Activated CD4-positive, alpha-beta T cell treated with anti-CD3 and anti-CD28 coated beads, Interleukin-2, amount 10 ng/mL, durations not matched to agents 24 days and 14 days (primary cell): ENCODE measurements around the gene ARL15. TPM values are rescaled to one million over a fixed set of nuclear protein-coding genes. Genes with fewer than 3 reads are reported as not detected.
A peak's percentile ranks its signal among the peaks of the same experiment; 100 is the strongest.

ENCODE experiments used
- DNase-seq: peaks from one replicate; pipeline ENCODE4 v3.0.0; 2022
- H3K27ac Mint-ChIP-seq: one replicate; pipeline ENCODE4 v1.8.0; 2022; ENCODE audit warnings: mild to moderate bottlenecking, mixed read lengths
- H3K27me3 Mint-ChIP-seq: one replicate; pipeline ENCODE4 v1.8.0; 2022; ENCODE audit warnings: mixed read lengths
- H3K36me3 Mint-ChIP-seq: one replicate; pipeline ENCODE4 v1.8.0; 2022; ENCODE audit warnings: low read depth, mild to moderate bottlenecking, mixed read lengths
- H3K4me1 Mint-ChIP-seq: one replicate; pipeline ENCODE4 v1.8.0; 2021; ENCODE audit warnings: mixed read lengths
- H3K4me3 Mint-ChIP-seq: one replicate; pipeline ENCODE4 v1.8.0; 2022; ENCODE audit warnings: mild to moderate bottlenecking, moderate library complexity, mixed read lengths
- H3K9me3 Mint-ChIP-seq: one replicate; pipeline ENCODE4 v1.8.0; 2021; ENCODE audit warnings: mixed read lengths
- intact Hi-C: fragments of 100-400 bp; cut with micrococcal nuclease; formaldehyde crosslinking; loops from one replicate; pipeline ENCODE4 v1.15.1; 2023
- total RNA-seq: library from RNA; stranded (reverse); gene quantifications from 2 replicates; pipeline ENCODE4 v1.2.3, GENCODE V29; 2022

Gene ARL15
- total RNA-seq, 1 donor from 2014 or later = 7.4 TPM

DNA sequence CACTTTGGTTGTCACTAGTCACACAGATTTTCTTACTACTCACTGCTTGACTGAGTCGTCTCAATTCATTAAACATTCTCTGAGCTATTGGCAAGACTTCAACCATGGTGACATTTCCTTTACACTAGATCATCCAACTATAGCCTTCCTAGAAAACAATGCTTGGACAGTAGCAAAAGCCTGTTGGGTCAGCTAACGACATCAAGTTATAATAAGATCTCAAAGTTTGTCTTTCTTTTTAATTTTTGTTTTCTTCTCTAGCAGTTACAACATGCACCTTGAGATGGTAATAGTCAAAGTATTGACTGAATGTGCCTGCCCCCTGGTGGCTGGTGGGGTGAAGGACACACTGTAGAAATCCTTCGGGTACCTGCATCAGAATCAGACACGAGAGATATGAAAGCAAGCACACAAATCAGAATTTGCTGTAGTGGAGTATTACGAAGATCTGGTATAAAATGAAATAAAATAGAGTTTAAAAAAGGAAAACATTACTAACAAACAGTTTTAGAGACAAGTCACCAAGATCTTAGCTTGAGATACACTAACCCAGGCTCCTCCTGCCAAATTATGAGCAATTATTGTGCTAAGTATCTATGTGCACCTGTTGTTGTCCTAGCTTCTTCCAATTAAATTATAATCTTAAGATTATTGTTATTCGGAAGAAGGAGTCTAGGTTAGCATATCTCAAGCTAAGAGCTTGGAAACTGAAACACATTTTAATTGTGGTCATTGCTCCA is 81.2 kb downstream of the ARL15 start:
- H3K27me3 Mint-ChIP-seq = peaks cover 14% of the 10 kb centered on the region
- H3K27ac Mint-ChIP-seq = no peak overlapping the region
- H3K36me3 Mint-ChIP-seq = no peaks in the 10 kb centered on the region
- H3K4me1 Mint-ChIP-seq = peaks cover 2% of the 10 kb centered on the region
- peak; percentile 90 for DNase-seq
- H3K9me3 Mint-ChIP-seq = no peaks in the 10 kb centered on the region
- intact Hi-C loops = loop anchor here (5.0 to 10.0 kb wide), 2 partner anchors 967 to 1284 kb away; no protein-coding TSS in a partner anchor
- no peak overlapping the region for H3K4me3 Mint-ChIP-seq

DNA sequence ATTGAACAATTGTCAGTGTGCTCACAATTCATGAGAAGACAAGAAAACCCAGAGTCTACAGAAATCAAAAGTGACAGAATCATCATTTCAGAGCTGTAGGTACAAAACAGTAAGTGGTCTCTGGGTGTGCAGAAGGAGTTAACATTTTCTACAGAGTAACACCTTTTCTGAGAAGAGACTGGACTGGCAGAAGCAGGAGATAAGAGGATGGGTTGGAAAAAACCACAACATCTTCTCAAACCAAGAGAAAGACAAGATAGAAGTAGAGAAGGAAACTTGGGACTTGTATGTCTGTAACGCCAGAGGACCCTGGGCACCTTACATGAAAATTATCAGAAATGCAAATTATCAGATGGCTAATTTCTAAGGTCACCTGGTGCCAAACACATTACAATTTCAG is 82.6 kb downstream of the ARL15 start:
- DNase-seq = no peak
- intact Hi-C loops = loop anchor here (5.0 to 10.0 kb wide), 2 partner anchors 965 to 1283 kb away; no protein-coding TSS in a partner anchor
- peaks cover 2% of the 10 kb centered on the region for H3K4me1 Mint-ChIP-seq

DNA sequence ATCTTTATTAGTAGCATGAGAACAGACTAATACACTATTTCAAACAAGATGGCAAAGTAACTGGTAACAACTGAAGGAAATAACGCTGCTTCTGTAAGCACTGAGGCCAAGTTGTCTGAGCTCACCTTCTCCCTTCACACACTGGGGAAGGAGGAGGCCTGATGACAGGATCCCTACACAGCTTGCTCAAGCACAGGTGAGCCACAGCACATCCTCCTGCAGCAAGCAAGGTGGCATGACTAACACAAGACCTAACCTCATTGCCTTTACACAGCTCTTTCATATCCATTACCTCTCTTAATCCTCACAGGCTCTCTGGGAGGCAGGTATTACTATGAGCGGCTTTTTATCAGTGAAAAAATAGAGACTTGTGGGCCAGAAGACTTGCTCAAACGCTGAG is 83.3 kb downstream of the ARL15 start:
- peaks cover 2% of the 10 kb centered on the region for H3K4me1 Mint-ChIP-seq
- H3K27ac Mint-ChIP-seq = no peak overlapping the region
- no peak overlapping the region for H3K4me3 Mint-ChIP-seq
- no peak for DNase-seq
- intact Hi-C loops = loop anchor here (5.0 to 10.0 kb wide), 2 partner anchors 965 to 1282 kb away; no protein-coding TSS in a partner anchor
- H3K27me3 Mint-ChIP-seq = peaks cover 12% of the 10 kb centered on the region
- no peaks in the 10 kb centered on the region for H3K9me3 Mint-ChIP-seq
- H3K36me3 Mint-ChIP-seq = no peaks in the 10 kb centered on the region

More for the DNA sequence above, 82.6 kb downstream of the ARL15 start:
- H3K4me3 Mint-ChIP-seq = no peak overlapping the region
- H3K9me3 Mint-ChIP-seq = no peaks in the 10 kb centered on the region
- no peak overlapping the region for H3K27ac Mint-ChIP-seq
- H3K36me3 Mint-ChIP-seq = no peaks in the 10 kb centered on the region
- H3K27me3 Mint-ChIP-seq = peaks cover 14% of the 10 kb centered on the region

DNA sequence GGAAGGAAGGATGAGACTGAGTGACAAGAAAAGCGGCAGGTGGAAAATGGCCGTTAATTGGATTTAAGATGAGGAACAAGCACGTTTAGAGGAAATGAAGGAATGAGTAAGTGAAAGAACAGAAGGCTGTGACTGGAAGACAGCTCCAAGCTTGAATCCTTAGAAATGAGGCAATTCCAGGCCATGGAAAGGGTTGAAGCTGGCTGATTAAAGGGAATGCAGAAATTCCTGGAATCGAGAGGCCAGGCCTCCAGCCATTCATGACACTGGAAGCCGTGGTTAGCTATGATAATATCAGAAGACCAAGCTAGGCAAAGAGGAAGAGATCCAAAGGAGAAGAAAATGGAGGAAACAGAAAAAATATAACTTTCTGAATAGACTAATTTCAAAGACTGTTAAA is 84.2 kb downstream of the ARL15 start:
- no peaks in the 10 kb centered on the region for H3K36me3 Mint-ChIP-seq
- no peak overlapping the region for H3K27ac Mint-ChIP-seq
- H3K9me3 Mint-ChIP-seq = no peaks in the 10 kb centered on the region
- intact Hi-C loops = loop anchor here (5.0 to 10.0 kb wide), 2 partner anchors 964 to 1281 kb away; no protein-coding TSS in a partner anchor
- peaks cover 2% of the 10 kb centered on the region for H3K4me1 Mint-ChIP-seq
- H3K4me3 Mint-ChIP-seq = no peak overlapping the region
- peaks cover 8% of the 10 kb centered on the region for H3K27me3 Mint-ChIP-seq
- DNase-seq = no peak

DNA sequence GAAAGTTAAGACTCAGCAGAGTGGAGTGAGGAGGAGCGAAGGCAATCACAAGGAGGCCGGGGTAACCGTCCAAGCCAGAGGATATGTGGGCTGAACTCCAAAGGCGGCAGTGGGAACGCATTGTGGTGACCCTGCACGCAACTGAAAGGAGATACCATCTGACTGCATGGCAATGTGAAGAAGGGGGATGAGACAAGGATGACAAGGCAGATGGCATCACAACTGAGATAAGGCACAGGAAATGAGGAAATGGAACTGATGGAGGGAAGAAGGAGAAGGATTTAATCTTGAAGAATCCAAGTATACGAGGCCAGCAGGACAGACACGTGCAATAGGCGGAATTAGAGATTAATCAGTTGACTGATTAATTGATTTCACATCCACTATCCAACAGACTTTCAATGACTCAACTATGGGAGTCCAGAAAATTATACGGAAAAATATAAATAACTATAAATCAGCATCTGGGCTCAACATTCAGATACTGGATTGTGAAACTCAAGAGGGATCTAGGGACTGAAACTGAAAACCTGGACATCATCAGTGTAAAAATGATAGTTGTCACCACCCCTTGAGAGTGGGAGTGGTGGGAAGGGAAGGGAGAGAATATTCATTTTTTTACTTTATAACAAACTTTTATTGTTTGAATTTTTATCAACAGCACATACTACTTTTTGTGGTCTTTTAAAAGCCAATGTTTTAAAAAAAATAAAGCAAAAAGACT is 86.1 kb downstream of the ARL15 start:
- no peak for DNase-seq
- no peak overlapping the region for H3K4me3 Mint-ChIP-seq
- H3K27me3 Mint-ChIP-seq = peaks cover 6% of the 10 kb centered on the region
- intact Hi-C loops = loop anchor here (10.0 kb wide), 1 partner anchor 1279 kb away; no protein-coding TSS in a partner anchor
- H3K4me1 Mint-ChIP-seq = peaks cover 1% of the 10 kb centered on the region
- no peaks in the 10 kb centered on the region for H3K9me3 Mint-ChIP-seq
- H3K36me3 Mint-ChIP-seq = no peaks in the 10 kb centered on the region
- no peak overlapping the region for H3K27ac Mint-ChIP-seq

DNA sequence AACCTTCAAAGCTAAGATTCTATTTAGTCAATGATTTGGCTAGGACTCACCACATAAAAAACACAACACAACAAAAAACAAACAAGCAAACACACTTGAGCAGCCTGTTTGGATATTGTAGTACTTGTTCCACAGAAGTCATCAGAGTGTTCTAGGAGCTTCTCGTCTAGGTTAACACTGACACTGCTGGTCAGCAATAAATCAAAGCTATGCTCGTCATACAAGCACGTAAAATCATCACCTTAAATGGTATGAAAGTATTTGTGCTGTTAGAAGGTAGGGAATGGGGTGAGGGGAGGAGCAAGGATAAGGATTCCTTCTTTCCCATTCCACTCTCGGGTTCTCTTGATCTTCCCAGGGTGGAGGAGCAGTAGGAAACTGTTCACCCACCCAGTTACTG is 88.0 kb downstream of the ARL15 start:
- intact Hi-C loops = loop anchor here (10.0 kb wide), 1 partner anchor 1278 kb away; no protein-coding TSS in a partner anchor

DNA sequence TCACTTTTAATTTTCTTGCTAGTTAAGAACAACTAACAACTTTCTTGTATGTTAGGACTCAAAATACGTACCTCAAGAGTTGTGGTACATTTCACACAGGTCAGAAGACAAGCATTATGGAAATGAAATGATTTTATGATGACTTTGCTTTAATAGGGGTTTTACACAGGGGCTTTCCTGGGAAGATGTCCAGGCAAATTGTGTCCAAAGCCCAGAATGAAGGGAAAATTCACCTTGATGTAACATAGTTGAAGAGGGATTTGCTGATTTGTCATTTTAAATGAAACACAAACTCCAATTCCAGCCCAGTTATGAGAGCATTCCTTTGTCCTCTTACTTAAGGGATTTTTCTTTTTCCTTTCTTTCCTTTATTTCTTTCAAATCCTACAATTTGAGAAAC is 89.2 kb downstream of the ARL15 start:
- no peaks in the 10 kb centered on the region for H3K9me3 Mint-ChIP-seq
- H3K36me3 Mint-ChIP-seq = no peaks in the 10 kb centered on the region
- peaks cover 5% of the 10 kb centered on the region for H3K27me3 Mint-ChIP-seq
- intact Hi-C loops = loop anchor here (10.0 kb wide), 1 partner anchor 1276 kb away; no protein-coding TSS in a partner anchor
- no peaks in the 10 kb centered on the region for H3K4me1 Mint-ChIP-seq
- H3K27ac Mint-ChIP-seq = no peak overlapping the region
- H3K4me3 Mint-ChIP-seq = no peak overlapping the region
- DNase-seq = no peak

More for the DNA sequence above, 88.0 kb downstream of the ARL15 start:
- Mint-ChIP-seq H3K27ac (no peak overlapping the region), H3K4me1 (no peaks in the 10 kb centered on the region), H3K4me3 (no peak overlapping the region), H3K9me3 (no peaks in the 10 kb centered on the region), H3K27me3 (peaks cover 5% of the 10 kb centered on the region), H3K36me3 (no peaks in the 10 kb centered on the region)
- no peak for DNase-seq

DNA sequence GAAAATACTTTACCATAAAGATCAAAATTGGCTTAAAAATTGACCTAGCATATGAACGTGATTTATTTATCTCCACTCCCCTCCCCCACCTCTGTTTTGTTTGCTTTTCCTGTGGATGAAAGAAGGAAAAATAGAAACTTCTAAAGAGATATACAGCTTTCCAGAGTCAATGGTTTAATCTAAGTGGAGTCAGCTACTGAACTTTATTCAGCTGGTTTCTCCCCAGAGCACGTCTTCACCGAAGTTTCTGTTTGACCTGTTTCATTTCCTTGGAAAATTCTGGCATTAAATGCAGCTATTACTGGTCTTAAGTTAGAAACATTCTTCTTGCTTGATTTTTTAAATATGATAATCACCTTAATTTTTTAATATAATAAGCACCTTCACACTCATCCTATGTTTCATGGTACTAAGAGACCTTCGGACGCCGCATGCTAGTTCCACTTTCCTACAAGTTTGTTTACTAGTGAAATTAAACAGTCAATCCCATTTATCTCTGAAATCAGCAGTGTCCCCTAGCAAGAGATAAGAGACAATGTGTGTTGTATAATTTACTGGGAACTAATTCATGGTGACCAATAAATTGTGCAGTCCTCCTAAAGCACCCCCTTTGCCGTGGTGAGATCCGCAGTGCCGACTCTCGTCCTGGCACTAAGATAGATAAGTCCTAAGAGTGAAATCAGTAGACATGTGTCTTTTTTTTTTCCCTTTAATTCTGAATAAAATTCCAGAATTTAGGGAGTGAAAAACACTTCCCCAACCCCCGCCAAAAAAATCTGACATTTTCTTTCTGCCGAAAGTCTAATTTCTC is 89.9 kb downstream of the ARL15 start:
- no peaks in the 10 kb centered on the region for H3K9me3 Mint-ChIP-seq
- no peak overlapping the region for H3K27ac Mint-ChIP-seq
- intact Hi-C loops = loop anchor here (10.0 kb wide), 1 partner anchor 1276 kb away; no protein-coding TSS in a partner anchor
- no peak for DNase-seq
- H3K4me3 Mint-ChIP-seq = no peak overlapping the region
- H3K4me1 Mint-ChIP-seq = no peaks in the 10 kb centered on the region
- peaks cover 4% of the 10 kb centered on the region for H3K27me3 Mint-ChIP-seq
- no peaks in the 10 kb centered on the region for H3K36me3 Mint-ChIP-seq

DNA sequence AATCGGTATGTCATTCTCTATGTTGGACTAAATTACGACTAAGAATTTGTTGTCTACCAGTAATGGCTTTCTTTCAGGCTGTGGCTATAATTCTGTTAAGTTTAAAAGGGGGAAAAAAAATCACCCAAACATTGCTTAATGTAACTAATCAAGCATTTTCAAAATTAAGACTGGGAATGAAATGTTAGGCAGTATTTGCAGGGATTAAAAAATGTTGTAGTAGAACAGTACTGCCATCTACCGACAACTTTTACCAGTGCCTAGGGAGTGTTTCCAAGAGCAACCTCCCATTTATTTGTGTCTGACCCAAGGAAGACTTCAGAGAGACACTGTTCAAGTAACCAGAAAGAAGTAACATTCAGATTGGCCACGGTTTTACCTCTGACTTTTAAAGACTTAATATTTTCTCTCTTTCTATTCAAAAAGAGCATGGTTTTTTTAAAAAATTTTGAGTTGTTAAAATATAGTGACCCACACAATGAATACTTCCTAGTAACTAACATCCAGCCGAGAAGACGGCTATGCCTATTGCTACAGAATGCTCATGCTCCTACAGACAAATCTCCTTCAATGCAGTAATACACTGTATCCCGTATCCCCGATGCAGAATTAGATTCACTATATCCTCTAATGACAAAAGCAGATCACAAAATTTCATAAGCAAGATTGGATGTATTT is 92.4 kb downstream of the ARL15 start:
- peaks cover 2% of the 10 kb centered on the region for H3K4me1 Mint-ChIP-seq
- H3K9me3 Mint-ChIP-seq = no peaks in the 10 kb centered on the region
- peaks cover 2% of the 10 kb centered on the region for H3K27me3 Mint-ChIP-seq
- H3K36me3 Mint-ChIP-seq = no peaks in the 10 kb centered on the region
- peak; percentile 74 for DNase-seq
- H3K4me3 Mint-ChIP-seq = no peak overlapping the region
- no peak overlapping the region for H3K27ac Mint-ChIP-seq
- intact Hi-C loops = loop anchor here (1.0 to 5.0 kb wide), 4 partner anchors 740 to 1096 kb away; no protein-coding TSS in a partner anchor

DNA sequence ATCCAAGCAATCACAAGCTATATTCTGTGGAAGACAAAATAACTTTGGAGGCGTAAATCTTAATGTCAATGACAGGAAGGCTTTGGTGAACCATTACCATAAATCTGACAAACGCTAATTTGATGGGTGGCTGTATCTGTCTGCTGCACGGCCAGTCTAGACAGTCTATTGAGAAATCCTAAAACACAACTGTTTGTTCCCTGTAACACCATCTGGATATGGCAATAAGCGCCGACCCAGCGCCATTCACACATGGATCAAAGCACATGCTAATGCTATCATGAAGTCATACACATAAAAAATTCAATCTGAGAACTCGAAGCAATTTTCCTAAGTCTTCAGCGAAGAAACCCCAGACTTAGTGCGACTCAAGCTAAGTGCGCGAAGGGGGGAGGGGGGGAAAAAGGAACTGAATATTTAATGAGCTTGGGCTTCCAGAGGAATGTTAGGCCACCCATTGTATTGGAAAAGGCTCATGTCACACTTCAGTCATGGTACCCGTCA is 95.1 kb downstream of the ARL15 start:
- intact Hi-C loops = loop anchor here (5.0 kb wide), 2 partner anchors 788 to 1093 kb away; no protein-coding TSS in a partner anchor

DNA sequence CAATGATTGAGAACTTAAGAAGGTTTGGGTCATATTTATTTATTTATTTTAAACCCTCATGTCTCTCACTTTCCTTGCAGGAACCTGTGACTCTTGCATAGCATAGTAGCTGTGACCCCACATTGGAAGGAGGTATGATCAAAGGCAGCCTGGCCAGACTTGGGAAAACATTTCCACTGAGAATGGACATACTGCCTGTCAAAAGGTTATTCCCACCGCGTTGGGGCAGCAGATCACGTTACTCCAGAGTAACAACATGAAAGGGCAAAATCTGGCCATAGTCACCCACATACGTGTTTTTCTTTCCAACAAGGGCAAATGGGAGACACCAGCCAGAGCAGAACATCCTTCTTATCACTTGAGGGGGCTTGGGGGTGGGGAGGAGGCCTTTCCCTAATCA is 95.7 kb downstream of the ARL15 start:
- no peaks in the 10 kb centered on the region for H3K27me3 Mint-ChIP-seq
- no peak for DNase-seq
- peaks cover 2% of the 10 kb centered on the region for H3K4me1 Mint-ChIP-seq
- intact Hi-C loops = loop anchor here (5.0 kb wide), 2 partner anchors 787 to 1092 kb away; no protein-coding TSS in a partner anchor
- no peaks in the 10 kb centered on the region for H3K9me3 Mint-ChIP-seq
- H3K27ac Mint-ChIP-seq = no peak overlapping the region
- no peak overlapping the region for H3K4me3 Mint-ChIP-seq
- H3K36me3 Mint-ChIP-seq = no peaks in the 10 kb centered on the region

More for the DNA sequence above, 95.1 kb downstream of the ARL15 start:
- DNase-seq = no peak
- Mint-ChIP-seq H3K36me3 (no peaks in the 10 kb centered on the region), H3K27ac (no peak overlapping the region), H3K27me3 (no peaks in the 10 kb centered on the region), H3K9me3 (no peaks in the 10 kb centered on the region), H3K4me1 (peaks cover 2% of the 10 kb centered on the region), H3K4me3 (no peak overlapping the region)

DNA sequence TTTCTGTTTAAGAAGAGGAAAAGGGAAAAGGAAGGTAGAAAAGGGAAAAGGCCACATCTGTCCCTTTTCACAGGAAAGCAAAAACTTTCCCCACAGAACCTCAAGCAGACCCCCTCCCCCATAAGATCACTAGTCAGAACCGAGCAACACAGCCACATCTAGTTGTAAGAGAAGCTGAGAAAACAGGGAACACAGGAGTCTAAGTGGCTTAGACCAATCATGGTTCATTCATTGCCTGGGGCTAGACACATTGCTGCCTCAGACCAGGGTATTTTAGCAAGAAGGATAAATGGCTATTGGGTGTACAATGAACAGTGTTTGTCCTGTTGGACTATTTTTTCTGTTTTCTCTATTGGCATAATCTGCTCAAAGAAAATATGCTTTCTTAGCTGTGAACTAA is 98.0 kb downstream of the ARL15 start:
- H3K4me1 Mint-ChIP-seq = peaks cover 2% of the 10 kb centered on the region
- H3K4me3 Mint-ChIP-seq = no peak overlapping the region
- no peaks in the 10 kb centered on the region for H3K9me3 Mint-ChIP-seq
- peaks cover 4% of the 10 kb centered on the region for H3K27me3 Mint-ChIP-seq
- H3K36me3 Mint-ChIP-seq = no peaks in the 10 kb centered on the region
- intact Hi-C loops = no loop called here
- H3K27ac Mint-ChIP-seq = no peak overlapping the region
- DNase-seq = no peak

DNA sequence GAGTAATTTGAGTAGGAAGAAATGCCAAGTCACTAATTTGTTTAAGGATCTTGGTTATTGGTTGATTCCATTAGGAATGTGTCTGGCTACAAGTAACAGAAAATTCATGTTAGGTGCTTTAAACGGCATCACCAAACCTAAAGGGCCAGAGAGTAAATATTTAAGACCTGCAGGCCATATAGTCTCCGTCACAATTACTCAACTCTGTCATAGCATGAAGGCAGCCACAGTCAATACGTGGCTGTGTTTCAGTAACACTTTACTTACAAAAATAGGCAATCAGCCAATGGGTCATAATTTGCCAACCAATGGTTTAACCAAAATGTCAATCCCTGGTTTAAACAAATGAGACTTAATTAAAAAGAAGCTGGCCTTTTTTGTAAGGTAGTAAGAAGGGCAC is 98.5 kb downstream of the ARL15 start:
- Mint-ChIP-seq H3K9me3 (no peaks in the 10 kb centered on the region), H3K4me1 (peaks cover 2% of the 10 kb centered on the region), H3K27ac (no peak overlapping the region), H3K4me3 (no peak overlapping the region), H3K36me3 (no peaks in the 10 kb centered on the region), H3K27me3 (peaks cover 4% of the 10 kb centered on the region)
- no peak for DNase-seq
- intact Hi-C loops = no loop called here
